ENCODE measurements around the gene MT1A.

The MT1A gene
- total RNA-seq = 0 reads per million in 4 experiments

- no peak for DNase-seq
These were observed at the start of gene MT1A for GRCh38 chr16:56637814-56638750. Gene MT1A (plus strand): TSS chr16:56638666. CDS start chr16:56638739, 73 bp downstream.

DNA sequence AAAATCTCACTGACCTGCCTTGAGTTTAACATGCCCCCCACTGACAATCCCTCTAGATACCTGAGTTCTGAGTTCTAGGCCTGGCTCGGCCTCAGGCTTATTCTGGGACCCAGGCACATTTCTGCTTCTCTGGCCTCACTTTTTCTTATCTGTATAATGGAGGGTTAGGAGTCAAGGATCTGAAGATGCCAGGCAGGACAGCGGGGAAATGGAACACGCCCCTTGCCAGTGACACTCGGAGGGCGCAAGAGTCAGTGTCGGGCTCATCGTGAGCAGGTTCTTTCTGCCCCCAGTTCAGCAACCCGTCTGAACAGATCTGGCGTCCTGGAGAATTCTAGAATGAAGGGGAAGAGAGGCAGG lies 49.7 kb upstream of the MT1A start:
- no peak for DNase-seq

GRCh38 chr16:56589141-56590039 lies 49.1 kb upstream of the MT1A start, which contains the start of gene MT3:
Gene MT3 (plus strand): TSS chr16:56589528. CDS start chr16:56589591, 63 bp downstream.
- peak; percentile 12 for DNase-seq

GRCh38 chr16:56591377-56592060 lies 46.9 kb upstream of the MT1A start:
- DNase-seq = no peak

DNA sequence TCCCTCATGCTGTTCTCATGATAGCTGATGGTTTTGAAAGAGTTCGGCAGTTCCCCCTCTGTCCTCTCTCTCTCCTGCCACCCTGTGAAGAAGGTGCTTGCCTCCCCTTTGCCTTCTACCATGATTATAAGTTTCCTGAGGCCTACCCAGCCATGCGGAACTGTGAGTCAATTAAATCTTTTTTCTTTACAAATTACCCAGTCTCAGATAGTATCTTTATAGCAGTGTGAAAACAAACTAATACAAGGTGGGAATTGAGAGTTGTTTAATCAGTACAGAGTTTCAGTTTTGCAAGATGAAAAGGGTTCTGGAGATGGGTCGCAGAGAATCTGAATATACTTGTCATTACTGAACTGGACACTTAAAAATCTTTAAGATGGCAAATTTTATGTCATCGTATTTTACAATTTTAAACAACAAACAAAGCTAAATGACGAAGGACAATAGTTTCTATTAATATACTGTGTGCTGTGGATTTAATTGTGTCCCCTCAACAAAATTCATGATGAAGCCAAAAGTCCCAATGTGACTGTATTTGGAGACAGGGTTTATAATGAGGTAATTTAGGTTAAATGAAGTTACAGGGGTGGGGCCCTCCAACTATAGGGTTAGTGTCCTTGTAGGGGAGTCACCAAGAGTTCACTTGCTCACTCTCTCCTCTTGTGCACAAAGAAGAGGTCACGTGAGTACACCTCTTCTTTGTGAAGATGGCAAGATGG lies 44.7 kb upstream of the MT1A start:
- no peak for DNase-seq

- DNase-seq = no peak
These were observed 44.2 kb upstream of the MT1A start for GRCh38 chr16:56594292-56594619.

DNA sequence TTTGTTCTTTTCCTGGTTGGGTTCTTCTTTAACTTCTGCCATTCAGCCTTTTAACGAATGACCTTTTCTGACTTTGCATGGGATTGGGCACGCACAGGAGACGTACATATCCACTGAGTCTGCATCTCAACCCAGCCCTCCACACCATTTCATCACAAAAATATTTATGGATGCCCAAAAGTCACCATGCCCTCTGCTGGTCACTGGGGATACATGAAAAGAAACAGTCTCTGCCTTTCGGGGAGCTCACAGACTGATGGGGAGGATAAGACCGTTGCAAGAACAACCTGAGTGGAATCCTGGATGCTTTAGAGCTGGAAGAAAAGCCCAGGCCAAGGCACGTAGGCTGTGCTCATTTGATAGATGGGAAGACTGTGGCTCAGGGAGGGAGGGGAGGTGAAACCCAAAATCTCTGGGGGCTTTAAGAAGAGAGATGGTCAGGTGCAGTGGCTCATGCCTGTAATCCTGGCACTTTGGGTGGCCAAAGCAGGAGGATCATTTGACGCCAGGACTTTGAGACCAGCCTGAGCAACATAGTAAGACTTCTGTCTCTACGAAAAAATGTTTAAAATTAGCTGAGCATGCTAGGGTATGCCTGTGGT lies 38.0 kb upstream of the MT1A start:
- no peak for DNase-seq

GRCh38 chr16:56601325-56601724 lies 37.1 kb upstream of the MT1A start:
- no peak for DNase-seq

DNA sequence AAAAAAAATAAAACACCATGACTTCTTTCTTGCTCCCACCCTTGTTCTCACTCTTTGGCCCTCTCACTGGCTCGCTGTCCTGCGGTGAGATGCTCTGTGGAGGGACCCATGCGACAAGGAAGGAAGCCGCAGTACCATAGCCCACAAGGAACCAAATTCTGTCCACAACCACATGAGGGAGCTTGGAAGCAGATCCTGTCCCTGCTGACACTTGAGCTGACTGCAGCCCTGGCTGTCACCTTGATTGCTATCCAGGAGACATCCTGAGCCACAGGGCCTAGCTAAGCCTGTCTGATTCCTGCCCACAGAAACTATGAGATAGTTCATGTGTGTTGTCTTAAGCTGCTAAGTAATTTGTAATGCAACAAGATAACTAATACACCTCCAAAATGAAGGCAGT lies 34.9 kb upstream of the MT1A start:
- DNase-seq = no peak

DNA sequence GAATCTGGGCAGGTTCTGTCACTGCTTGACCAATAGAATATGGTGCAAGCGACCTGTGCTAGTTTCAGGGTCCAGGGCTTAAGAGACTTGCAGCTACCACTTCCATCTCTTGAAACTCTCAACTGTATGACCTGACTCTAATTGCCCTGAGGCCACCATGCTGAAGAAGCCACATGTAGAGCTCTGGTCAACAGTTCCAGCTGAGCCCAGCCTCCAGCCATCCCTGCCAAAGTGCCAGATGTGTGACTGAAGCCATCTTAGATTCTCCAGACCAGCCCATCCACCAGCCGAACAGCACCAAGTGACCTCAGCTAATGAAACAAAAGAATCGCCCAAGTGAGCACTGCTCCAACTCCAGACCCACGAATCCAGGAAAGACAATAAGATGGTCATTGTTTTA lies 33.5 kb upstream of the MT1A start:
- DNase-seq = no peak

GRCh38 chr16:56605475-56605874 lies 33.0 kb upstream of the MT1A start:
- DNase-seq = no peak

GRCh38 chr16:56606071-56606475 lies 32.4 kb upstream of the MT1A start:
- DNase-seq = no peak

DNA sequence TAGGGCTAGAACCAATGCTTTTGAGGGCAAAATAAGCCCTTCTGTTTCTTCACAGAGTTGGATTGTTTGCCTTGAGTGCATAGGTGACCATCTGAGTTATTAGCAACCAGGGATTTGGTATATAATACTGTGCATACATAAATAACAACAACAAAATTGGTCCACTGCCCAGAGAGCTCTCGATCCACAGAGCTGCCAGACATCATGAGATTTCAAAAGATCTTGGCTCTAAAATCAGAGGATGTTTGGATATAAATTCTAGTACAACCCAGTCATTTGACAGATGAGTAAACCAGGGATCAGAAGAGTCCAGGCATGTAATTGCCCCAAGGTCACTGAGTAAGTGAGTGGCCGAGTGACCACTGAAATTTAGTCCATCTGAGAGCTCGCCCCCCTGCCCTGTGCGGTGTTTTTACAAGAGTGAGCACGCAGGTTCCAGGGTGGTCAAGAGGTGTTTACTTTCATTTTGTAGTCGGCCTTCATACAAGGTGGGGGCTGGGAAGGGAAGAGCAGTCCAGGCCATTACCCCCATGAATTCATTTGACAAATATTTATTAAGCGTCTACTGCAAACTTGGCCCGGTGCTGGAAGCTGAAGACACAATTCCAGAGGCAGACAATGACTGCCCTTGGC lies 31.9 kb upstream of the MT1A start:
- no peak for DNase-seq

DNA sequence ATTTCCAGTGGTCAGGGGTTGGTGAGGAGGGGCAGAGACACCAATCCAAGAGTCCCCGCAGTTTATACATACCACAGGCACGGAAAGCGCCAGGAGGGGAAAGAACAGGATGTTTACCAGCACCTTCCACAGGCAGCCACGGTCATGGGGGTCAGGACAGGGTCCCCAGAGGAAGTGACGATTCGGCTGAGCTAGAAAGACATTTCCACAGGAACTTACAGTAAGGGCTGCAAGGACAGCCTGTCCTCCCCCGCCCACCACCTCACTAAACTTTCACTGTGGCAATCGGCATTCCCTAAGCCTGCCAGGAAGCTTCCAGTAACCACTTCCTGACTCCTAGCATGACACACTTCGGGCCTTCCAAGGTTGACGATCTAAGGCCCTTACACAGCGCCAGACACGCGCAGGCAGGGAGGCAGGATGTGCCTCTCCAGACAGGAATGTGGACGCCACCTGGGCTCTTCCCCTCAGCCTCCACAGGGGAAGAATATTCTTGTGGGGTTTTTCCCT lies 31.3 kb upstream of the MT1A start:
- DNase-seq = no peak

GRCh38 chr16:56607675-56608042 lies 30.8 kb upstream of the MT1A start:
- no peak for DNase-seq

GRCh38 chr16:56608043-56608875 lies 30.2 kb upstream of the MT1A start, which contains the start of gene MT2A:
Gene MT2A (plus strand): TSS chr16:56608584. CDS start chr16:56608656, 72 bp downstream.
- peak; percentile 71 for DNase-seq

GRCh38 chr16:56608876-56609462 lies 29.5 kb upstream of the MT1A start:
- no peak for DNase-seq

DNA sequence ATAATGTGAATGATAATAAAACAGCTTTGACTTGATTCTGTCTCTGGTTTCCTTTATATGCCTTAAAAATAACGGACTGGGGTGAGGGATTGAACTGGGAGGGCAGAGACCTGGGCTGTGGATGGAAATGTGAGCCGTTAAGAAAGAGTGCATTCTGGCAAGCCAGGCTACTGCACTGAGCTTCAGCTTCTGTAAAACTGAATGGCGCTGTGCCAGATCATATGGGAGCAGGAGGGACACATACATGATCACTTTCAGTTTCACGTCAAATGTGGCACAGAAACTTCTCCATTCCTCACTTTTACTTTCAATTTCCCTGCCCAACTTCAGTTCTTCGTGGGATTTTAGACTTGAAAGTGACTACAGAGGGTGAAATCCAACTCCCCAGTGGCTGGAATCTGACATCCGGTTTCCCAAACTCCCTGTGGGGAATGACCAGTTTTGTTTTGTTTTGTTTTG lies 29.0 kb upstream of the MT1A start:
- DNase-seq = peak; percentile 52

DNA sequence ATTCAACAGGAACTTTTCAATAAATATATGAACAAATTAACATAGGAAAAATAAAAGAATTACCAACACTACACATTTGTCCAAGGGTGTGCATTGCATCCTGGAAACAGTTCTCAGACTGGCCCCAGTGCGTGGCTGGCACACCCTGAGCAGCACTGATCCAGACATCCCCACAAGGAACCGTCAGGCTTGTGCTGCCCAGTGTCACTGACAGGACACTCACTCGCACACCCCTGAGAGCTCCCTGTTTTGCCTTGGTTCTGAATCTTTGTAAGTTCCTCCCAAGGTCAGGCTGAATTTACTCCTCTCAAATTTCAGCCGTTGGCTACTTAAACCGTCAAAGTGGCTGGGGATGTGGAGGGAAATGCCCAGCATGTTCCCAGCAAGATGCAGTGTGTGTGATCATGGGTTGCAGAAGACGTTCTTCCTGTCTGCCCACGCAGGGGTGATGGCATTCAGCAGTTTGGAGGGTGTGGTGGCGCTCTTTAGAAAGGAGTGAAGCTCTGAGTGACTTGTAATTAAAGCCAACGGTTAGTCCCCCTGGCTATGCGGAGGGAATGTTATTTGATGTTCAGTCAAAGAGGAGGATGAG lies 28.4 kb upstream of the MT1A start:
- peak; percentile 44 for DNase-seq
